ENCODE measurements around the gene KIF12.

Gene KIF12

GRCh38 chr9:114139071-114139470 is 40.0 kb upstream of the KIF12 start:
- no peak for DNase-seq (ENCODE audit: low spot score)
- no peak for TF ChIP-seq CTCF (IDR thresholded peaks at IDR 0.05; ENCODE audit: borderline replicate concordance, control extremely low read depth, extremely low read depth, insufficient read depth, missing control alignments)
- in situ Hi-C loops (cut with MboI; ENCODE audit: low sequenced_read_pairs, unreplicated experiment) = no loop called here

- in situ Hi-C loops (cut with MboI; ENCODE audit: low sequenced_read_pairs, unreplicated experiment) = no loop called here
- TF ChIP-seq CTCF (IDR thresholded peaks at IDR 0.05; ENCODE audit: borderline replicate concordance, control extremely low read depth, extremely low read depth, insufficient read depth, missing control alignments) = no peak
- DNase-seq (ENCODE audit: low spot score) = no peak
Measured at GRCh38 chr9:114138552-114138971, 39.5 kb upstream of the KIF12 start.

GRCh38 chr9:114137831-114138230 is 38.7 kb upstream of the KIF12 start:
- in situ Hi-C loops (cut with MboI; ENCODE audit: low sequenced_read_pairs, unreplicated experiment) = no loop called here
- no peak for DNase-seq (ENCODE audit: low spot score)
- no peak for TF ChIP-seq CTCF (IDR thresholded peaks at IDR 0.05; ENCODE audit: borderline replicate concordance, control extremely low read depth, extremely low read depth, insufficient read depth, missing control alignments)

GRCh38 chr9:114134827-114135396 is 35.8 kb upstream of the KIF12 start:
- DNase-seq (ENCODE audit: low spot score) = no peak
- no peak for TF ChIP-seq CTCF (IDR thresholded peaks at IDR 0.05; ENCODE audit: borderline replicate concordance, control extremely low read depth, extremely low read depth, insufficient read depth, missing control alignments)
- in situ Hi-C loops (cut with MboI; ENCODE audit: low sequenced_read_pairs, unreplicated experiment) = no loop called here

GRCh38 chr9:114132550-114132918 is 33.4 kb upstream of the KIF12 start:
- TF ChIP-seq CTCF (IDR thresholded peaks at IDR 0.05; ENCODE audit: borderline replicate concordance, control extremely low read depth, extremely low read depth, insufficient read depth, missing control alignments) = no peak
- DNase-seq (ENCODE audit: low spot score) = no peak
- in situ Hi-C loops (cut with MboI; ENCODE audit: low sequenced_read_pairs, unreplicated experiment) = no loop called here

GRCh38 chr9:114131808-114132549 is 32.9 kb upstream of the KIF12 start:
- in situ Hi-C loops (cut with MboI; ENCODE audit: low sequenced_read_pairs, unreplicated experiment) = no loop called here
- TF ChIP-seq CTCF (IDR thresholded peaks at IDR 0.05; ENCODE audit: borderline replicate concordance, control extremely low read depth, extremely low read depth, insufficient read depth, missing control alignments) = no peak
- DNase-seq (ENCODE audit: low spot score) = no peak

Measured in GM13976 (cell line).